HUES6 (cell line): ENCODE data around the gene BAIAP2.
"Not testable (repeated sequence)": the region's sequence is repeated elsewhere in the genome, so short reads cannot be mapped to it uniquely, and the experiment has no call there.

ENCODE experiments used
- H3K27ac ChIP-seq: 2 replicates; pipeline ENCODE4 v1.7.0; 2013; ENCODE audit warnings: low read depth, mild to moderate bottlenecking, low read length, inconsistent platforms
- H3K27me3 ChIP-seq: 2 replicates; pipeline ENCODE4 v1.6.1; 2013; ENCODE audit warnings: low read length; ENCODE audit not compliant: control insufficient read depth, insufficient read depth
- H3K36me3 ChIP-seq: 2 replicates; pipeline ENCODE4 v1.6.1; 2013; ENCODE audit warnings: low read length; ENCODE audit not compliant: control insufficient read depth, insufficient read depth
- H3K4me1 ChIP-seq: 2 replicates; pipeline ENCODE4 v1.6.1; 2013; ENCODE audit warnings: low read length; ENCODE audit not compliant: control insufficient read depth, insufficient read depth
- H3K4me3 ChIP-seq: 2 replicates; pipeline ENCODE4 v1.5.1; 2013; ENCODE audit warnings: low read depth, low read length
- H3K9ac ChIP-seq: one replicate; pipeline ENCODE4 v1.6.1; 2013; ENCODE audit warnings: mild to moderate bottlenecking, low read length
- H3K9me3 ChIP-seq: 2 replicates; pipeline ENCODE4 v1.6.1; 2013; ENCODE audit warnings: low read depth, low read length; ENCODE audit not compliant: control insufficient read depth, insufficient read depth

The BAIAP2 gene

GRCh38 chr17:81146208-81146607 lies 111.3 kb downstream of the BAIAP2 start:
- not testable (repeated sequence) for H3K4me1 ChIP-seq, H3K4me3 ChIP-seq, H3K27me3 ChIP-seq, H3K9me3 ChIP-seq, H3K36me3 ChIP-seq, H3K27ac ChIP-seq, H3K9ac ChIP-seq

GRCh38 chr17:81147701-81148100 lies 112.8 kb downstream of the BAIAP2 start:
- no peak overlapping the region for H3K9ac ChIP-seq
- H3K27ac ChIP-seq, result no peak overlapping the region
- no peak overlapping the region for H3K4me3 ChIP-seq
- H3K4me1 ChIP-seq, result no peaks in the 10 kb centered on the region
- no peaks in the 10 kb centered on the region for H3K27me3 ChIP-seq
- no peaks in the 10 kb centered on the region for H3K9me3 ChIP-seq
- H3K36me3 ChIP-seq, result no peaks in the 10 kb centered on the region

GRCh38 chr17:81148571-81148970 lies 113.6 kb downstream of the BAIAP2 start:
- H3K4me1 ChIP-seq, result no peaks in the 10 kb centered on the region
- no peaks in the 10 kb centered on the region for H3K27me3 ChIP-seq
- H3K4me3 ChIP-seq, result no peak overlapping the region
- H3K27ac ChIP-seq, result no peak overlapping the region
- no peaks in the 10 kb centered on the region for H3K36me3 ChIP-seq
- H3K9me3 ChIP-seq, result no peaks in the 10 kb centered on the region
- H3K9ac ChIP-seq, result no peak overlapping the region

GRCh38 chr17:81148986-81149533 lies 114.1 kb downstream of the BAIAP2 start:
- Histone ChIP-seq H3K4me3 (no peak overlapping the region), H3K36me3 (no peaks in the 10 kb centered on the region), H3K27me3 (no peaks in the 10 kb centered on the region), H3K9ac (no peak overlapping the region), H3K9me3 (no peaks in the 10 kb centered on the region), H3K4me1 (no peaks in the 10 kb centered on the region), H3K27ac (no peak overlapping the region)

- Histone ChIP-seq H3K9ac (no peak overlapping the region), H3K27me3 (no peaks in the 10 kb centered on the region), H3K4me1 (no peaks in the 10 kb centered on the region), H3K36me3 (no peaks in the 10 kb centered on the region), H3K9me3 (no peaks in the 10 kb centered on the region), H3K27ac (no peak overlapping the region), H3K4me3 (no peak overlapping the region)
These were observed 115.6 kb downstream of the BAIAP2 start for GRCh38 chr17:81150377-81151077.

GRCh38 chr17:81151278-81151677 lies 116.3 kb downstream of the BAIAP2 start:
- Histone ChIP-seq H3K9me3 (no peaks in the 10 kb centered on the region), H3K9ac (no peak overlapping the region), H3K4me3 (no peak overlapping the region), H3K36me3 (no peaks in the 10 kb centered on the region), H3K4me1 (no peaks in the 10 kb centered on the region), H3K27ac (no peak overlapping the region), H3K27me3 (no peaks in the 10 kb centered on the region)

GRCh38 chr17:81152288-81152828 lies 117.4 kb downstream of the BAIAP2 start:
- Histone ChIP-seq H3K4me1 (no peaks in the 10 kb centered on the region), H3K27me3 (no peaks in the 10 kb centered on the region), H3K27ac (no peak overlapping the region), H3K9me3 (no peaks in the 10 kb centered on the region), H3K36me3 (no peaks in the 10 kb centered on the region), H3K9ac (no peak overlapping the region), H3K4me3 (no peak overlapping the region)

GRCh38 chr17:81153340-81153803 lies 118.4 kb downstream of the BAIAP2 start:
- H3K36me3 ChIP-seq, result no peaks in the 10 kb centered on the region
- H3K27ac ChIP-seq, result no peak overlapping the region
- no peaks in the 10 kb centered on the region for H3K27me3 ChIP-seq
- H3K4me3 ChIP-seq, result no peak overlapping the region
- H3K4me1 ChIP-seq, result no peaks in the 10 kb centered on the region
- H3K9ac ChIP-seq, result no peak overlapping the region
- no peaks in the 10 kb centered on the region for H3K9me3 ChIP-seq

GRCh38 chr17:81154016-81154415 lies 119.1 kb downstream of the BAIAP2 start:
- not testable (repeated sequence) for H3K4me1 ChIP-seq, H3K4me3 ChIP-seq, H3K9ac ChIP-seq, H3K9me3 ChIP-seq, H3K27me3 ChIP-seq, H3K27ac ChIP-seq, H3K36me3 ChIP-seq

GRCh38 chr17:81154961-81155360 lies 120.0 kb downstream of the BAIAP2 start:
- Histone ChIP-seq H3K9me3 (no peaks in the 10 kb centered on the region), H3K27me3 (no peaks in the 10 kb centered on the region), H3K4me3 (no peak overlapping the region), H3K4me1 (no peaks in the 10 kb centered on the region), H3K9ac (no peak overlapping the region), H3K36me3 (no peaks in the 10 kb centered on the region), H3K27ac (no peak overlapping the region)

- Histone ChIP-seq H3K4me1 (no peaks in the 10 kb centered on the region), H3K9me3 (no peaks in the 10 kb centered on the region), H3K27me3 (no peaks in the 10 kb centered on the region), H3K9ac (no peak overlapping the region), H3K4me3 (no peak overlapping the region), H3K36me3 (no peaks in the 10 kb centered on the region), H3K27ac (no peak overlapping the region)
These were observed 122.2 kb downstream of the BAIAP2 start for GRCh38 chr17:81156866-81157805.
